Ishikawa (cell line): Measurements from ENCODE around the gene ARL14.

ENCODE experiments used
- CEBPB ChIP-seq: IDR thresholded peaks from 2 replicates; pipeline ENCODE4 v1.6.1; 2012
- CREB1 ChIP-seq: IDR thresholded peaks from 2 replicates; pipeline ENCODE4 v1.6.1; 2012; ENCODE audit warnings: low read depth
- EGR1 ChIP-seq: IDR thresholded peaks from 2 replicates; pipeline ENCODE4 v1.6.1; 2012
- EP300 ChIP-seq: IDR thresholded peaks from 2 replicates; pipeline ENCODE4 v1.6.1; 2012; ENCODE audit warnings: borderline replicate concordance
- FOXM1 ChIP-seq: IDR thresholded peaks from 2 replicates; pipeline ENCODE4 v1.6.1; 2012; ENCODE audit warnings: low read depth, borderline replicate concordance
- MAX ChIP-seq: IDR thresholded peaks from 2 replicates; pipeline ENCODE4 v1.6.1; 2012
- NFIC ChIP-seq: IDR thresholded peaks from 2 replicates; pipeline ENCODE4 v1.6.1; 2012
- RAD21 ChIP-seq: IDR thresholded peaks from 2 replicates; pipeline ENCODE4 v1.6.1; 2012; ENCODE audit warnings: low read depth
- REST ChIP-seq: IDR thresholded peaks from 2 replicates; pipeline ENCODE4 v1.6.1; 2012; ENCODE audit warnings: low read depth, mild to moderate bottlenecking
- TAF1 ChIP-seq: IDR thresholded peaks from 2 replicates; pipeline ENCODE4 v1.6.1; 2012; ENCODE audit warnings: low read depth, mild to moderate bottlenecking
- TCF12 ChIP-seq: IDR thresholded peaks from 2 replicates; pipeline ENCODE4 v1.6.1; 2012; ENCODE audit warnings: low read depth
- TEAD4 ChIP-seq: IDR thresholded peaks from 2 replicates; pipeline ENCODE4 v1.6.1; 2012
- USF1 ChIP-seq: IDR thresholded peaks from 2 replicates; pipeline ENCODE4 v1.6.1; 2012
- YY1 ChIP-seq: IDR thresholded peaks from 2 replicates; pipeline ENCODE4 v1.6.1; 2012; ENCODE audit warnings: low read depth
- ZBTB7A ChIP-seq: IDR thresholded peaks from 2 replicates; pipeline ENCODE4 v1.6.1; 2012; ENCODE audit warnings: low read depth

The ARL14 gene

GRCh38 chr3:160644491-160644890 is 32.5 kb upstream of the ARL14 start:
- TF ChIP-seq EGR1 (no peak), EP300 (no peak), REST (no peak), ZBTB7A (no peak), USF1 (no peak), CREB1 (no peak), NFIC (no peak), MAX (no peak), FOXM1 (no peak), TCF12 (no peak)

DNA sequence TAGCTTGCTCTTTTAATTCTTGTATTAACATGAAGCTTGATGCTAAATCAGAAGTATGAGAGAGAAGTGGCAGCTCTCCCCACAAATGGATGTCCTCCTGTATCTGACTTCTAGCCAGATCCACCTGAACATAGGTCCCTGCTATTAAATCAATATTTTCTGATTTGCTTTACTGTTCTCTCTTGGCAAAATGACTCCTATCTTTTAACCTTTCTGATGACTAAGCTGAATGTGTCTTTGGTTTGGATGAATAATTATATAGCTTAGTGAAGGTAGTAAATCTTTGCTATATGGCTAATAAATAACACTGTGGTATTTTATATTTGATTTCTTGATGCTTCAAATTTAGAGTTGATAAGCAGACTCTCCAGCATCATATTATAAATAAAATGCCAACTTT is 28.3 kb upstream of the ARL14 start:
- TF ChIP-seq TAF1 (no peak), YY1 (no peak), TEAD4 (no peak), MAX (no peak), RAD21 (no peak), CEBPB (no peak), USF1 (no peak), EGR1 (no peak), NFIC (no peak), ZBTB7A (no peak), TCF12 (no peak), REST (no peak), FOXM1 (no peak)

GRCh38 chr3:160649596-160649995 is 27.4 kb upstream of the ARL14 start:
- TF ChIP-seq EP300: no peak
- TF ChIP-seq CEBPB: no peak
- TF ChIP-seq YY1: no peak
- TF ChIP-seq TAF1: no peak
- TF ChIP-seq CREB1: no peak
- TF ChIP-seq REST: no peak
- TF ChIP-seq EGR1: no peak
- TF ChIP-seq RAD21: no peak
- TF ChIP-seq ZBTB7A: no peak
- no peak for TF ChIP-seq TEAD4

DNA sequence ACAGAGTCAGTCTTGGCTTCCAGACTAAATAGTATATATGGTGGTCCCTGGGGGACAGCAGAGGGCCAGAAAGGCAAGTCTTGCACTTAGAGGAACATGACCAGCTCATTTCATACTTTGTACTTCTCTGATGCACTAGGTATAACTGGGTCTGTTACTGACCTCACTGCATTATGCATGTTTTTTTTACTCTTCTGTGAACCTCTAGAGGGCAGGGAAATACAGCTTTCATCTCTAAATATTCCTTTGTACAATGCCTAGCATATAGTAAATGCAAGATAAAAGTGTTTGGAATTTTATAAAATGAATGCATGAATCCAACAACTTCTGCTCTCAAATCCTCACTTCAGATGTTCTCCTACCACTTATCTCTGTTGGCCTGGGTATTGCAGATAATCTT is 23.4 kb upstream of the ARL14 start:
- TF ChIP-seq RAD21: peak; percentile 18; the same call in 1 of the 2 replicates
- TF ChIP-seq FOXM1: no peak

GRCh38 chr3:160660902-160661301 is 16.1 kb upstream of the ARL14 start:
- TF ChIP-seq TAF1: no peak
- TF ChIP-seq ZBTB7A: no peak
- no peak for TF ChIP-seq YY1
- TF ChIP-seq RAD21: no peak
- no peak for TF ChIP-seq MAX
- TF ChIP-seq NFIC: no peak
- TF ChIP-seq REST: no peak
- TF ChIP-seq EP300: no peak
- no peak for TF ChIP-seq EGR1
- TF ChIP-seq FOXM1: no peak
- TF ChIP-seq TEAD4: no peak
- TF ChIP-seq TCF12: no peak
- TF ChIP-seq CREB1: no peak
- no peak for TF ChIP-seq USF1
